ENCODE results near the gene CLDN6.

DNA sequence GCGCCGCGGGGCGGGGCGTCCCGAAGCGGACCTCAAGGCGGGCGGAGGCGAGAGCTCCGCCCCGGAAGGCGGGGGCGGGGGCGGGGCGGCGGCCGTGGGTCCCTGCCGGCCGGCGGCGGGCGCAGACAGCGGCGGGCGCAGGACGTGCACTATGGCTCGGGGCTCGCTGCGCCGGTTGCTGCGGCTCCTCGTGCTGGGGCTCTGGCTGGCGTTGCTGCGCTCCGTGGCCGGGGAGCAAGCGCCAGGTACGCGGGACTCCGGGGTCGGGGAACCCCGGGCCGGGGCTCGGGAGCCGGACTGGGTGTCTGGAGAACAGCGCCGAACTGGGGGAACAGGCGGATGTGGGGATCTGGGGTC, 2.2 kb upstream of the CLDN6 start, which contains the start of gene TNFRSF12A:
- TF ChIP-seq, protein P1, sequence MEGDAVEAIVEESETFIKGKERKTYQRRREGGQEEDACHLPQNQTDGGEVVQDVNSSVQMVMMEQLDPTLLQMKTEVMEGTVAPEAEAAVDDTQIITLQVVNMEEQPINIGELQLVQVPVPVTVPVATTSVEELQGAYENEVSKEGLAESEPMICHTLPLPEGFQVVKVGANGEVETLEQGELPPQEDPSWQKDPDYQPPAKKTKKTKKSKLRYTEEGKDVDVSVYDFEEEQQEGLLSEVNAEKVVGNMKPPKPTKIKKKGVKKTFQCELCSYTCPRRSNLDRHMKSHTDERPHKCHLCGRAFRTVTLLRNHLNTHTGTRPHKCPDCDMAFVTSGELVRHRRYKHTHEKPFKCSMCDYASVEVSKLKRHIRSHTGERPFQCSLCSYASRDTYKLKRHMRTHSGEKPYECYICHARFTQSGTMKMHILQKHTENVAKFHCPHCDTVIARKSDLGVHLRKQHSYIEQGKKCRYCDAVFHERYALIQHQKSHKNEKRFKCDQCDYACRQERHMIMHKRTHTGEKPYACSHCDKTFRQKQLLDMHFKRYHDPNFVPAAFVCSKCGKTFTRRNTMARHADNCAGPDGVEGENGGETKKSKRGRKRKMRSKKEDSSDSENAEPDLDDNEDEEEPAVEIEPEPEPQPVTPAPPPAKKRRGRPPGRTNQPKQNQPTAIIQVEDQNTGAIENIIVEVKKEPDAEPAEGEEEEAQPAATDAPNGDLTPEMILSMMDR (IDR thresholded peaks at IDR 0.05), result no peak
- peak in 1 of 2 donors; percentile 85 for TF ChIP-seq POLR2A (IDR thresholded peaks at IDR 0.05)

Data from vagina (tissue), 2 donors.